Measurements from ENCODE around the gene HOXD8.

DNA sequence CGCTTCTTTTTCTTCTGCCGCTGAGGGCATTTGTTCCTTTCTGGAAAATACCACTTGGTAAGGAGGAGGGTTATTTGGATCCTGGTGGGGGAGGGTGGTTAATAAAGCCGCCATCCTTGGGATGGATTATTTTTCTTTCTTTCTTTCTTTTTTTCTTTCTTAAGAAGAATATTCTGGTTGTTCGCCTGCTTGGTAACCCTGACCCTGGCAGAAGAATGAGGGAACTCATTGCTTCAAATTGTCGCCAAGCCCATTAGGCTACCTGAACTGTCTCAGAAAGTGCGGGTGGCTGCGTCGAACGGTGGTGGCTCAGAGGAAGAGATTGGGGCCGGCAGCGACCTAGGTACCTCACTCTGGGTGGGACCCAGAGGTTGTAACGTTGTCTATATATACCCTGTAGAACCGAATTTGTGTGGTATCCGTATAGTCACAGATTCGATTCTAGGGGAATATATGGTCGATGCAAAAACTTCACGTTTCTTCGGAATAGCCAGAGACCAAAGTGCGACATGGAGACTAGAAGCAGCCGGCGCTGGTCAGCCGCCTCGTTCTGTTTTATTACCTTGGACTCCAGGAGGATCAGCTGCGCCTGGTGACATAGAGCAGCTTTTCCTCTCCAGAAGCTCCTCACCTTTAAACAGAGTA is 20.6 kb downstream of the HOXD8 start:
- TF ChIP-seq, protein P1, sequence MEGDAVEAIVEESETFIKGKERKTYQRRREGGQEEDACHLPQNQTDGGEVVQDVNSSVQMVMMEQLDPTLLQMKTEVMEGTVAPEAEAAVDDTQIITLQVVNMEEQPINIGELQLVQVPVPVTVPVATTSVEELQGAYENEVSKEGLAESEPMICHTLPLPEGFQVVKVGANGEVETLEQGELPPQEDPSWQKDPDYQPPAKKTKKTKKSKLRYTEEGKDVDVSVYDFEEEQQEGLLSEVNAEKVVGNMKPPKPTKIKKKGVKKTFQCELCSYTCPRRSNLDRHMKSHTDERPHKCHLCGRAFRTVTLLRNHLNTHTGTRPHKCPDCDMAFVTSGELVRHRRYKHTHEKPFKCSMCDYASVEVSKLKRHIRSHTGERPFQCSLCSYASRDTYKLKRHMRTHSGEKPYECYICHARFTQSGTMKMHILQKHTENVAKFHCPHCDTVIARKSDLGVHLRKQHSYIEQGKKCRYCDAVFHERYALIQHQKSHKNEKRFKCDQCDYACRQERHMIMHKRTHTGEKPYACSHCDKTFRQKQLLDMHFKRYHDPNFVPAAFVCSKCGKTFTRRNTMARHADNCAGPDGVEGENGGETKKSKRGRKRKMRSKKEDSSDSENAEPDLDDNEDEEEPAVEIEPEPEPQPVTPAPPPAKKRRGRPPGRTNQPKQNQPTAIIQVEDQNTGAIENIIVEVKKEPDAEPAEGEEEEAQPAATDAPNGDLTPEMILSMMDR (IDR thresholded peaks at IDR 0.05) = no peak
- no peak for TF ChIP-seq POLR2A (IDR thresholded peaks at IDR 0.05)

Measured in ovary (tissue), 3 donors.